K562 (cell line): ENCODE data around the gene LCLAT1. TPM values are rescaled to one million over a fixed set of nuclear protein-coding genes. Genes with fewer than 3 reads are reported as not detected.

Experiments used
- GABPB2 ChIP-seq: fragments of 250-450 bp; sonication (Bioruptor Pico); conservative IDR thresholded peaks from 2 replicates; pipeline ENCODE4 v1.5.1; 2021; ENCODE audit warnings: mild to moderate bottlenecking
- ILK ChIP-seq: fragments of 450-650 bp; IDR thresholded peaks from 2 replicates; pipeline ENCODE4 v1.6.1; 2016; ENCODE audit warnings: missing genetic modification characterization, low read depth, mild to moderate bottlenecking, missing compliant biosample characterization, moderate library complexity, borderline replicate concordance
- LARP7 ChIP-seq: fragments of 450-650 bp; IDR thresholded peaks from 2 replicates; pipeline ENCODE4 v1.6.1; 2016
- MTA1 ChIP-seq: fragments of 450-650 bp; IDR thresholded peaks from 2 replicates; pipeline ENCODE4 v1.6.1; 2017; ENCODE audit warnings: borderline replicate concordance
- MTA3 ChIP-seq: fragments of 450-650 bp; formaldehyde crosslinking; IDR thresholded peaks from 2 replicates; pipeline ENCODE4 v1.6.1; 2017; ENCODE audit warnings: mild to moderate bottlenecking, borderline replicate concordance
- NFIX ChIP-seq: fragments of 250-450 bp; sonication (Bioruptor Pico); IDR thresholded peaks from 2 replicates; pipeline ENCODE4 v1.4.0; 2020; ENCODE audit warnings: low read depth, mild to moderate bottlenecking, moderate library complexity
- PTBP1 ChIP-seq: fragments of 200-400 bp; formaldehyde crosslinking; IDR thresholded peaks from 2 replicates; pipeline ENCODE4 v1.6.1; 2017; ENCODE audit warnings: low read depth, low read length
- RBM34 ChIP-seq: fragments of 200-400 bp; formaldehyde crosslinking; IDR thresholded peaks from 2 replicates; pipeline ENCODE4 v1.6.1; 2018; ENCODE audit warnings: low read length, borderline replicate concordance; ENCODE audit not compliant: insufficient read depth
- RUNX1 ChIP-seq: sonication (generic); IDR thresholded peaks from 2 replicates; pipeline ENCODE4 v1.6.1; 2016; ENCODE audit warnings: antibody characterized with exemption, low read depth
- SIRT6 ChIP-seq: IDR thresholded peaks from one replicate; pipeline ENCODE4 v1.6.1; 2012; ENCODE audit warnings: low read depth, mild to moderate bottlenecking, control low read depth, inconsistent platforms, low read length, moderate library complexity
- YBX1 ChIP-seq: fragments of 450-650 bp; IDR thresholded peaks from 2 replicates; pipeline ENCODE4 v1.7.1; 2016; ENCODE audit warnings: mild to moderate bottlenecking
- YY1 ChIP-seq, 3 experiments: IDR thresholded peaks; 2 replicates each; pipeline ENCODE4 v1.6.1; 2011; ENCODE audit warnings: low read length in 2 of 3, mild to moderate bottlenecking in 2 of 3, moderate library complexity in 2 of 3, borderline replicate concordance in 1 of 3, control low read depth in 1 of 3, low read depth in 1 of 3; ENCODE audit not compliant: insufficient read depth in 3 of 3, insufficient replicate concordance in 2 of 3, control insufficient read depth in 1 of 3, insufficient read length in 1 of 3; ENCODE audit errors: extremely low read depth in 1 of 3
- polyA plus RNA-seq, 8 experiments: library from polyadenylated mRNA; depleted of rRNA in 4 of 8; stranded (reverse) in 5 of 8; unstranded in 3 of 8; fragments of >200 nt; fragmentation: Nextera tagmentation in 2 of 8; fragmentation: Illumina TruSeq in 1 of 8; extraction: Ambion mirVana in 2 of 8; extraction: Trizol in 1 of 8; gene quantifications; 2 replicates each; pipeline versions ENCODE4 v1.2.1 to v1.2.3, GENCODE V29; 2011 to 2014; ENCODE audit warnings: inconsistent platforms in 1 of 8, missing spikeins in 1 of 8
- total RNA-seq, 7 experiments: library from RNA; depleted of rRNA in 6 of 7; stranded (reverse); fragments of >200 nt in 6 of 7; fragmentation: Illumina TruSeq in 2 of 7; extraction: Trizol in 2 of 7; gene quantifications; 2 replicates each; pipeline versions ENCODE4 v1.2.1 to v1.2.3, GENCODE V29; 2011 to 2021; ENCODE audit warnings: low replicate concordance in 1 of 7
- TF ChIP-seq, protein P1 (sequence below): fragments of 450-650 bp; formaldehyde crosslinking; IDR thresholded peaks from 2 replicates; pipeline ENCODE4 v1.4.0; 2022; ENCODE audit warnings: missing genetic modification characterization
- TF ChIP-seq, protein P2 (sequence below): fragments of 250-450 bp; sonication (Bioruptor Pico); IDR thresholded peaks from 2 replicates; pipeline ENCODE4 v1.9.0; 2021; ENCODE audit warnings: mild to moderate bottlenecking, inconsistent platforms
- TF ChIP-seq, protein P3 (sequence below): fragments of 250-450 bp; sonication (Bioruptor Pico); IDR thresholded peaks from 2 replicates; pipeline ENCODE4 v1.9.0; 2021; ENCODE audit warnings: mild to moderate bottlenecking
- TF ChIP-seq, protein P4 (sequence below), 2 experiments: IDR thresholded peaks in 1 of 2; conservative IDR thresholded peaks in 1 of 2; 2 replicates each; pipeline ENCODE4 v1.6.1; 2016; ENCODE audit warnings: low read depth in 2 of 2, mild to moderate bottlenecking in 1 of 2, missing compliant biosample characterization in 1 of 2, missing genetic modification characterization in 1 of 2, moderate library complexity in 1 of 2
- TF ChIP-seq, protein P5 (sequence below): sonication (generic); formaldehyde crosslinking; IDR thresholded peaks from 2 replicates; pipeline ENCODE4 v1.4.0; 2020; ENCODE audit warnings: mild to moderate bottlenecking, missing genetic modification reagents

Gene LCLAT1
- total and polyA plus RNA-seq, 9 of the 15 experiments (the other 6 are each of a cell fraction or from before 2014, with no cell fraction given), result 8.9 to 63.3 (median 25.4) TPM

DNA sequence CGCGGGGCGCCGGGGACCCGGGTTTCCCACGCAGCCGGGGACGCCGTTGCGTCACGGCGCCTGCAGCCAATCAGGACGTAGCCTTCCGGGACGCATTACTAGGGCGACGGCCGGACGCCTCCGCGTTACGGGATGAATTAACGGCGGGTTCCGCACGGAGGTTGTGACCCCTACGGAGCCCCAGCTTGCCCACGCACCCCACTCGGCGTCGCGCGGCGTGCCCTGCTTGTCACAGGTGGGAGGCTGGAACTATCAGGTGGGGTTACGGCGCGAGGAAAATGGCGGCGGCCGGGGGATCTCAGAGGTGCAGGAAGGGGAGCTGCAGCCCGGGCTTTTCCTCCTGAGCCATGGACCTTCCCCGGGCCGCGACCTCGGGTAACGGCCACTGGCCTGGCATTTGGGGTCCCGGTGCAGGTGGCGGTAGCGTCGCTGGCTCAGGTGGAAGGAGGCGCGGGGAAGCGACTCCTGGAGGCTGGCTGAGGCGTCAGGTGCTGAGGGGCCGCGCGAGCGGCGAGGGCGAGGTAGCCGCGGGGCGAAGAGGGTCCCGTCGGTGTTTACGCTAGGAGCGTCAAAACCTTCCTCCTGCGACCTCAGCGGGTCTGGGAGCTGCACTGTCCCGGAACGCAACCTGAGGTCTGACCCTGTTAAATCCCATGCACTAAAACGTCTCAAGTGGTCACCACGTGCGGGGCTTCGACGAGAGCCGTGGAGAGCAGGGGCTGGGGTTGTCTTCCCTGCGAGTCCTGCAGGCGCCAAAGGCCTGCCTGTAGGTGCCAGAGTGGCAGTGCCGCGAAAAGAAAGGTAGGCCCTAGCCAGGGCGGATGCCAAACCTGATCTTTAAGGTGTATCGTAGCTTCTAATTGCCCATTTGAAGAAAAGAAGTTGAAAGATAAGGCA lies at the start of gene LCLAT1 (continued):
- TF ChIP-seq, protein P1, sequence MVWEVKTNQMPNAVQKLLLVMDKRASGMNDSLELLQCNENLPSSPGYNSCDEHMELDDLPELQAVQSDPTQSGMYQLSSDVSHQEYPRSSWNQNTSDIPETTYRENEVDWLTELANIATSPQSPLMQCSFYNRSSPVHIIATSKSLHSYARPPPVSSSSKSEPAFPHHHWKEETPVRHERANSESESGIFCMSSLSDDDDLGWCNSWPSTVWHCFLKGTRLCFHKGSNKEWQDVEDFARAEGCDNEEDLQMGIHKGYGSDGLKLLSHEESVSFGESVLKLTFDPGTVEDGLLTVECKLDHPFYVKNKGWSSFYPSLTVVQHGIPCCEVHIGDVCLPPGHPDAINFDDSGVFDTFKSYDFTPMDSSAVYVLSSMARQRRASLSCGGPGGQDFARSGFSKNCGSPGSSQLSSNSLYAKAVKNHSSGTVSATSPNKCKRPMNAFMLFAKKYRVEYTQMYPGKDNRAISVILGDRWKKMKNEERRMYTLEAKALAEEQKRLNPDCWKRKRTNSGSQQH (CRISPR knock-in tag), result no peak
- TF ChIP-seq GABPB2 (CRISPR knock-in tag), result no peak
- TF ChIP-seq ILK (tag), result no peak
- no peak for TF ChIP-seq NFIX (CRISPR knock-in tag)
- TF ChIP-seq MTA3, result peak; percentile 66; the same call in 1 of the 2 replicates
- TF ChIP-seq SIRT6, result no peak
- TF ChIP-seq, protein P2, sequence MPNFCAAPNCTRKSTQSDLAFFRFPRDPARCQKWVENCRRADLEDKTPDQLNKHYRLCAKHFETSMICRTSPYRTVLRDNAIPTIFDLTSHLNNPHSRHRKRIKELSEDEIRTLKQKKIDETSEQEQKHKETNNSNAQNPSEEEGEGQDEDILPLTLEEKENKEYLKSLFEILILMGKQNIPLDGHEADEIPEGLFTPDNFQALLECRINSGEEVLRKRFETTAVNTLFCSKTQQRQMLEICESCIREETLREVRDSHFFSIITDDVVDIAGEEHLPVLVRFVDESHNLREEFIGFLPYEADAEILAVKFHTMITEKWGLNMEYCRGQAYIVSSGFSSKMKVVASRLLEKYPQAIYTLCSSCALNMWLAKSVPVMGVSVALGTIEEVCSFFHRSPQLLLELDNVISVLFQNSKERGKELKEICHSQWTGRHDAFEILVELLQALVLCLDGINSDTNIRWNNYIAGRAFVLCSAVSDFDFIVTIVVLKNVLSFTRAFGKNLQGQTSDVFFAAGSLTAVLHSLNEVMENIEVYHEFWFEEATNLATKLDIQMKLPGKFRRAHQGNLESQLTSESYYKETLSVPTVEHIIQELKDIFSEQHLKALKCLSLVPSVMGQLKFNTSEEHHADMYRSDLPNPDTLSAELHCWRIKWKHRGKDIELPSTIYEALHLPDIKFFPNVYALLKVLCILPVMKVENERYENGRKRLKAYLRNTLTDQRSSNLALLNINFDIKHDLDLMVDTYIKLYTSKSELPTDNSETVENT (CRISPR knock-in tag), result peak; percentile 33; the same call in 1 of the 2 replicates
- TF ChIP-seq MTA1, result peak; percentile 97
- TF ChIP-seq YBX1, result no peak
- TF ChIP-seq, protein P3, sequence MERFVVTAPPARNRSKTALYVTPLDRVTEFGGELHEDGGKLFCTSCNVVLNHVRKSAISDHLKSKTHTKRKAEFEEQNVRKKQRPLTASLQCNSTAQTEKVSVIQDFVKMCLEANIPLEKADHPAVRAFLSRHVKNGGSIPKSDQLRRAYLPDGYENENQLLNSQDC (CRISPR knock-in tag), result no peak
- TF ChIP-seq, protein P4, sequence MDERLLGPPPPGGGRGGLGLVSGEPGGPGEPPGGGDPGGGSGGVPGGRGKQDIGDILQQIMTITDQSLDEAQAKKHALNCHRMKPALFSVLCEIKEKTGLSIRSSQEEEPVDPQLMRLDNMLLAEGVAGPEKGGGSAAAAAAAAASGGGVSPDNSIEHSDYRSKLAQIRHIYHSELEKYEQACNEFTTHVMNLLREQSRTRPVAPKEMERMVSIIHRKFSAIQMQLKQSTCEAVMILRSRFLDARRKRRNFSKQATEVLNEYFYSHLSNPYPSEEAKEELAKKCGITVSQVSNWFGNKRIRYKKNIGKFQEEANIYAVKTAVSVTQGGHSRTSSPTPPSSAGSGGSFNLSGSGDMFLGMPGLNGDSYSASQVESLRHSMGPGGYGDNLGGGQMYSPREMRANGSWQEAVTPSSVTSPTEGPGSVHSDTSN (CRISPR knock-in tag; IDR thresholded peaks at IDR 0.05; ENCODE audit: low read depth), result no peak
- TF ChIP-seq, protein P4 (tag; conservative IDR thresholded peaks at IDR 0.05; ENCODE audit: low read depth), result no peak
- TF ChIP-seq PTBP1, result no peak
- peak; percentile 78 to 94 (median 87) for TF ChIP-seq YY1 (IDR thresholded peaks at IDR 0.05; ENCODE audit: borderline replicate concordance in 1 of 3, control insufficient read depth in 1 of 3, extremely low read depth in 1 of 3, insufficient read depth in 3 of 3, insufficient read length in 1 of 3, insufficient replicate concordance in 2 of 3, low read depth in 1 of 3, low read length in 2 of 3)
- TF ChIP-seq RUNX1, result no peak
- no peak for TF ChIP-seq RBM34
- TF ChIP-seq, protein P5, sequence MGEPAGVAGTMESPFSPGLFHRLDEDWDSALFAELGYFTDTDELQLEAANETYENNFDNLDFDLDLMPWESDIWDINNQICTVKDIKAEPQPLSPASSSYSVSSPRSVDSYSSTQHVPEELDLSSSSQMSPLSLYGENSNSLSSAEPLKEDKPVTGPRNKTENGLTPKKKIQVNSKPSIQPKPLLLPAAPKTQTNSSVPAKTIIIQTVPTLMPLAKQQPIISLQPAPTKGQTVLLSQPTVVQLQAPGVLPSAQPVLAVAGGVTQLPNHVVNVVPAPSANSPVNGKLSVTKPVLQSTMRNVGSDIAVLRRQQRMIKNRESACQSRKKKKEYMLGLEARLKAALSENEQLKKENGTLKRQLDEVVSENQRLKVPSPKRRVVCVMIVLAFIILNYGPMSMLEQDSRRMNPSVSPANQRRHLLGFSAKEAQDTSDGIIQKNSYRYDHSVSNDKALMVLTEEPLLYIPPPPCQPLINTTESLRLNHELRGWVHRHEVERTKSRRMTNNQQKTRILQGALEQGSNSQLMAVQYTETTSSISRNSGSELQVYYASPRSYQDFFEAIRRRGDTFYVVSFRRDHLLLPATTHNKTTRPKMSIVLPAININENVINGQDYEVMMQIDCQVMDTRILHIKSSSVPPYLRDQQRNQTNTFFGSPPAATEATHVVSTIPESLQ (CRISPR knock-in tag), result peak; percentile 60; the same call in 1 of the 2 replicates
- no peak for TF ChIP-seq LARP7
